Lower leg skin (tissue), 4 donors: ENCODE data around the gene OR8D1. TPM values are rescaled to one million over a fixed set of nuclear protein-coding genes. Genes with fewer than 3 reads are reported as not detected.

Experiments used
- DNase-seq, 2 donors: peaks; one replicate each; pipeline ENCODE4 v3.0.0-alpha.2; 2019; ENCODE audit warnings: low spot score in 2 of 2
- H3K4me3 ChIP-seq: fragments of 200-600 bp; sonication (generic); 2 replicates; pipeline ENCODE4 v1.5.1; 2017; ENCODE audit warnings: mild to moderate bottlenecking, low read depth; ENCODE audit not compliant: poor library complexity, severe bottlenecking
- POLR2A ChIP-seq, 2 donors: fragments of 450-650 bp; IDR thresholded peaks; one replicate each; pipeline ENCODE4 v1.6.1; 2016 to 2017; ENCODE audit warnings: antibody characterized with exemption in 2 of 2, mild to moderate bottlenecking in 1 of 2, moderate library complexity in 1 of 2
- WGBS, 2 donors: methylation state at CpG; one replicate each; pipeline ENCODE4 v1.1.5; 2018; 5-methylcytosine and 5-hydroxymethylcytosine counted together
- intact Hi-C: fragments of 100-400 bp; cut with DNase I; formaldehyde crosslinking; loops from one replicate; pipeline ENCODE4 v1.15.0; 2023; ENCODE audit warnings: low total_unique reads
- total RNA-seq, 4 donors: library from RNA; depleted of rRNA; stranded (reverse); fragments of >200 nt; gene quantifications; one replicate each; pipeline ENCODE4 v1.1.0, GENCODE V29; 2016
- TF ChIP-seq, protein P1 (sequence below), 3 donors: fragments of 450-650 bp; IDR thresholded peaks; one replicate each; pipeline ENCODE4 v1.5.1; 2016; ENCODE audit warnings: antibody characterized with exemption in 3 of 3, mild to moderate bottlenecking in 3 of 3, moderate library complexity in 2 of 3

OR8D1 gene
- total RNA-seq, 4 donors from 2014 or later: not detected

DNA sequence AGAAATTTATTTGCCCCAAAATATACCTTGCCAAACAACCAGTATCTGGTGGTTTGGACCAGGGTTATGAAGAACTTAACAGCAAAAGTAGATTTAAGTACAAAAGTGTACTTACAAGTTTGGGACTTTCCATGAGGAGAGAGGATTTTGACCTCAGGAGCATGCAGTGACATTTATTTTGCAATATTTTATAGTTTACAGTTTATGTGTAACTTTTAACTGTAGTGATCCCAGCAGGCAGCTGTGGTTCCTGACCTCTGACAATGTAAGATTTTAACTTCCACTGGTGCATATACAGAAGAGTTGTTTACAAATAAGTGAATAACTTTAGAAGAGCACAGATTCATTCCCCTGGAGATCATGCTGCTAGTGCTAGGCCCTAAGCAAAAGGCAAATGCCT, 6.7 kb downstream of the OR8D1 start:
- TF ChIP-seq, protein P1, sequence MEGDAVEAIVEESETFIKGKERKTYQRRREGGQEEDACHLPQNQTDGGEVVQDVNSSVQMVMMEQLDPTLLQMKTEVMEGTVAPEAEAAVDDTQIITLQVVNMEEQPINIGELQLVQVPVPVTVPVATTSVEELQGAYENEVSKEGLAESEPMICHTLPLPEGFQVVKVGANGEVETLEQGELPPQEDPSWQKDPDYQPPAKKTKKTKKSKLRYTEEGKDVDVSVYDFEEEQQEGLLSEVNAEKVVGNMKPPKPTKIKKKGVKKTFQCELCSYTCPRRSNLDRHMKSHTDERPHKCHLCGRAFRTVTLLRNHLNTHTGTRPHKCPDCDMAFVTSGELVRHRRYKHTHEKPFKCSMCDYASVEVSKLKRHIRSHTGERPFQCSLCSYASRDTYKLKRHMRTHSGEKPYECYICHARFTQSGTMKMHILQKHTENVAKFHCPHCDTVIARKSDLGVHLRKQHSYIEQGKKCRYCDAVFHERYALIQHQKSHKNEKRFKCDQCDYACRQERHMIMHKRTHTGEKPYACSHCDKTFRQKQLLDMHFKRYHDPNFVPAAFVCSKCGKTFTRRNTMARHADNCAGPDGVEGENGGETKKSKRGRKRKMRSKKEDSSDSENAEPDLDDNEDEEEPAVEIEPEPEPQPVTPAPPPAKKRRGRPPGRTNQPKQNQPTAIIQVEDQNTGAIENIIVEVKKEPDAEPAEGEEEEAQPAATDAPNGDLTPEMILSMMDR (IDR thresholded peaks at IDR 0.05): no peak
- TF ChIP-seq POLR2A (IDR thresholded peaks at IDR 0.05): no peak
- no peak overlapping the region for H3K4me3 ChIP-seq
- no peak for DNase-seq
- intact Hi-C loops: no loop called here

DNA sequence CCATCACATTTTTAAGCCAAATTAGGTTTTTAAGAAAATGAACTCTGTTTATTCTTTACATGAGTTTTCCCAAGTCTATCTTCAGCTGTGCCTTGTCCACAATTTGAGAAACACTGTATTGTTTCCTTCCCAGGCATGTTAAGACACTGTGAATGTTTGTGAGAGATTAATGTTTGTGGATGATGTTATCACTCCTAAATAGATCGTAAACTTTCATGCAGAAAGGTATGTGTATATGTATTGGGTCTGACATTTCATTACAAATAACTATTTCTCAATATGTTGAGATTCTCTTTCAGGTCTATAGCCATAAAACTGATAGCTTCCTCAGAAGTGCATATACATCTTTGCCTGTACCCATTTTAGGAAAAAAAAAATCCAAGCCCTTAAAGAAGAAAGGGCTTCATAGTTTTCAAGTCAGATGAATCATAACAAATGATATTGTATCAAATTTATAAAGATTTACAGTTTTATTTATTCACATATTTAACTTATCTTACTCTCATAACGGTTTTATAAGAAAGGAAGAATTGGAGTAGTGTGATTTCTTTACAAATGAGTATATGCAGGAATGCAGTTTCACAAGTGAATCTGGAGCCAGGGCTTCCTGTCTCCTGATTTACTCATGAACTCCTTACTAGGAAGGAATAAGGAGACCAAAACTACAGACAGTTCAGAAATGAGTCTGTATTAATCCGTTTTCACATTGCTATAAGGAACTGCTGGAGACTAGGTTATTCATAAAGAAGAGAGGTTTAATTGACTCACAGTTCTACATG, 11.2 kb downstream of the OR8D1 start:
- intact Hi-C loops: no loop called here

DNA sequence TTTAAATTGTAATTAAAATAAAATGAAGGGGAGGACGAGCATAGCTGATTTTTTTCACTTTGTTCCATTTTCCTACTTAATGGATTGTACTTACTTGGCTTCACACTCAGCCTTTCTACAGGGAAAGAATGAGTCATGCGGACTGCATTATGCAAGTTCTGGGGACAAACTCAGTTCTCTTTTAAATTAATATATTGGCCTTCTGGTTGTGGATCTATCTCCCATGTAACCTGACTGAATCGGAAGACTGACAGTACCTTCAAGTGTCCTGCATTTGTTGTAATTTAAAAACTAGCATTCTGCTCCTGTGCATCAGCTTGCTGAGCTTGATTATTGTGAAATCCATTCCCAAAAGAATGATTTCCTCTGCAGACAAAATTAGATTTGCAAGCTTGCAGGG, 12.2 kb downstream of the OR8D1 start:
- no peak overlapping the region for H3K4me3 ChIP-seq
- TF ChIP-seq POLR2A (IDR thresholded peaks at IDR 0.05): no peak
- TF ChIP-seq, protein P1 (IDR thresholded peaks at IDR 0.05): no peak
- WGBS, 2 donors: 33 to 52% methylated on average over 3 of the region's 3 CpGs
- DNase-seq: no peak
- intact Hi-C loops: no loop called here

More for the DNA sequence above, 11.2 kb downstream of the OR8D1 start:
- H3K4me3 ChIP-seq: no peak overlapping the region
- DNase-seq: no peak
- no peak for TF ChIP-seq POLR2A (IDR thresholded peaks at IDR 0.05)
- TF ChIP-seq, protein P1 (IDR thresholded peaks at IDR 0.05): no peak
- 33 to 45% methylated on average over 3 of the region's 3 CpGs for WGBS, 2 donors

DNA sequence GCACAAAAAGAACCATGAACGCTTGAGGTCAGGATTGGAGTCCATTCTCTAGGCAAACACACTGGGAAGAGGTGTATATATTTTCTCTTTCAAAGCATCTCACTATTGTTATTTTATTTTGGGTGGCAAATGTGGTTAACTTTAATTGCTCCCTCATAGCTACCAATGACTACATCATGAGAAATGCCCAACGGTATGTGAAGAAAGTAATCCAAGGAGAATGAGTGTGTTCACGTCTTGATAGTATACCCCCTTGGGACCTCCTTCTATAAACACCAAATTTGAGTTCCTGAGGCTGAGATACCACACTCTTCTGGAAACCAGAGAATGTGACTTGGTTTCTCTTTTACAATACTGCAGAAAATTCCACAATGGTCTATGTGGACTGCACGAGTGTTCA, 15.8 kb downstream of the OR8D1 start:
- no peak overlapping the region for H3K4me3 ChIP-seq
- 78 to 81% methylated on average over 4 of the region's 4 CpGs for WGBS, 2 donors
- DNase-seq: no peak
- no peak for TF ChIP-seq POLR2A (IDR thresholded peaks at IDR 0.05)
- TF ChIP-seq, protein P1 (IDR thresholded peaks at IDR 0.05): no peak
- intact Hi-C loops: no loop called here

DNA sequence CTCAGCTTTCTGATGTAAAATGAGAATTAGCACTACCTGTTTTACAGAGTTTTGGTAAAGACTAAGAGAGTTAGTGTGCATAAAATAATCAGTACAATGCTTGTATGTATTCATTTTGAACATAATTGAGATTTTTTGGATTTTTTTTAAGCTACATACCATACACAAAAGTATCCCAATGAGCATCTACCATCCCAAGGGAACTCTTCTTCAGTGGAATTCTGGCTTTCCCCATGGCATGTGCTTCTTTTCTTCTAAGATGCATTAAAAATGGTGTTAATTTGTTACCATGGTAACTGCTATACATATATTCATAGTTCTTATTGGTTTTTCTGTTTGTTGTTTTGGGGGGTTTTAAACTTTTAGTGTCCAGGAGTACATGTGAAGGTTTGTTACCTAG, 17.7 kb downstream of the OR8D1 start:
- intact Hi-C loops: no loop called here
- no peak for TF ChIP-seq POLR2A (IDR thresholded peaks at IDR 0.05)
- TF ChIP-seq, protein P1 (IDR thresholded peaks at IDR 0.05): no peak
- no peak overlapping the region for H3K4me3 ChIP-seq
- DNase-seq: no peak

DNA sequence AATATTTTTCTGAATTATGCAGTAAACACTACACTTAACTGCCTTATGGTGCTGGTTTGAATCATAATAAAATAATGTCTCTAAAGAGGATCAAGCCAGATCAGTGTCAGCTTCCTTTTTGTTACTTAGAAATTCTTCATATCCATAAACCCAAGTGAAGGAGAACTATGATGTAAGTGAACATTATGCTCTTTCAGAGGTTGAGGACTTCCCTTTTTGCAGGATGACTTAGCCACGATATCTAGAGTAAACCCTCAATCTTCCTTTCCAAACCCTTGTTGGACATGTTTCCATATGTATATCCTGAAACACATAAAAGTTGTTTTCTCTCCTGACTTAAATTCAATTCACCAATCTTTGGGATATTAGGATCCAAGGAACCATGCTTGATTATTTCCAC, 19.1 kb downstream of the OR8D1 start:
- intact Hi-C loops: no loop called here
- H3K4me3 ChIP-seq: no peak overlapping the region
- no peak for DNase-seq
- WGBS, 2 donors: 54 to 65% methylated on average over 1 of the region's 1 CpG
- no peak for TF ChIP-seq POLR2A (IDR thresholded peaks at IDR 0.05)
- TF ChIP-seq, protein P1 (IDR thresholded peaks at IDR 0.05): no peak
